NOMO-1 (cell line): ENCODE measurements around the gene UROC1.

Experiments
- DNase-seq, 2 experiments: peaks; one replicate each; lab custom pipeline; 2025; ENCODE audit not compliant: unreplicated experiment in 2 of 2; lab: John Stamatoyannopoulos, UW

Gene UROC1

GRCh38 chr3:126517291-126517951, at the start of gene UROC1:
Gene UROC1, minus strand, starts transcription at chr3:126517773. Its CDS starts 54 bp downstream, at chr3:126517719.
- DNase-seq = no peak

GRCh38 chr3:126562737-126563276, 45.2 kb upstream of the UROC1 start:
- no peak for DNase-seq

- no peak for DNase-seq
Observed at GRCh38 chr3:126558336-126559071, 40.9 kb upstream of the UROC1 start, which contains the start of gene C3orf22. Gene C3orf22, minus strand, starts transcription at chr3:126558932. Its CDS starts 5,542 bp downstream, at chr3:126553390.

- DNase-seq = no peak
Observed at GRCh38 chr3:126557761-126558160, 40.2 kb upstream of the UROC1 start.

- DNase-seq = no peak
Observed at GRCh38 chr3:126557415-126557745, 39.8 kb upstream of the UROC1 start.

- no peak for DNase-seq
Observed at GRCh38 chr3:126556637-126557414, 39.3 kb upstream of the UROC1 start.

GRCh38 chr3:126555795-126556636, 38.4 kb upstream of the UROC1 start:
- no peak for DNase-seq

- no peak for DNase-seq
Observed at GRCh38 chr3:126554560-126555525, 37.3 kb upstream of the UROC1 start.

GRCh38 chr3:126553284-126554084, 35.9 kb upstream of the UROC1 start:
- no peak for DNase-seq

- no peak for DNase-seq
Observed at GRCh38 chr3:126552688-126553283, 35.2 kb upstream of the UROC1 start.

GRCh38 chr3:126551839-126552687, 34.5 kb upstream of the UROC1 start:
- DNase-seq = no peak

- no peak for DNase-seq
Observed at GRCh38 chr3:126551121-126551838, 33.7 kb upstream of the UROC1 start.

GRCh38 chr3:126550488-126551051, 33.0 kb upstream of the UROC1 start:
- DNase-seq = no peak

- DNase-seq = no peak
Observed at GRCh38 chr3:126549861-126550487, 32.4 kb upstream of the UROC1 start.

GRCh38 chr3:126548556-126549466, 31.2 kb upstream of the UROC1 start:
- no peak for DNase-seq
